GM12875 (cell line): Measurements from ENCODE around the gene PRKN.

Experiments used
- H3K4me3 ChIP-seq: one replicate; pipeline ENCODE4 v1.5.1; 2011; ENCODE audit warnings: low read depth, low read length, control low read depth
- TF ChIP-seq, protein P1 (sequence below): IDR thresholded peaks from 2 replicates; pipeline ENCODE4 v1.5.1; 2011; ENCODE audit warnings: low read depth, mild to moderate bottlenecking, control low read depth, inconsistent platforms, low read length, moderate library complexity, borderline replicate concordance; ENCODE audit not compliant: insufficient read depth

Gene PRKN

GRCh38 chr6:162187168-162187935, 540.2 kb downstream of the PRKN start:
- TF ChIP-seq, protein P1, sequence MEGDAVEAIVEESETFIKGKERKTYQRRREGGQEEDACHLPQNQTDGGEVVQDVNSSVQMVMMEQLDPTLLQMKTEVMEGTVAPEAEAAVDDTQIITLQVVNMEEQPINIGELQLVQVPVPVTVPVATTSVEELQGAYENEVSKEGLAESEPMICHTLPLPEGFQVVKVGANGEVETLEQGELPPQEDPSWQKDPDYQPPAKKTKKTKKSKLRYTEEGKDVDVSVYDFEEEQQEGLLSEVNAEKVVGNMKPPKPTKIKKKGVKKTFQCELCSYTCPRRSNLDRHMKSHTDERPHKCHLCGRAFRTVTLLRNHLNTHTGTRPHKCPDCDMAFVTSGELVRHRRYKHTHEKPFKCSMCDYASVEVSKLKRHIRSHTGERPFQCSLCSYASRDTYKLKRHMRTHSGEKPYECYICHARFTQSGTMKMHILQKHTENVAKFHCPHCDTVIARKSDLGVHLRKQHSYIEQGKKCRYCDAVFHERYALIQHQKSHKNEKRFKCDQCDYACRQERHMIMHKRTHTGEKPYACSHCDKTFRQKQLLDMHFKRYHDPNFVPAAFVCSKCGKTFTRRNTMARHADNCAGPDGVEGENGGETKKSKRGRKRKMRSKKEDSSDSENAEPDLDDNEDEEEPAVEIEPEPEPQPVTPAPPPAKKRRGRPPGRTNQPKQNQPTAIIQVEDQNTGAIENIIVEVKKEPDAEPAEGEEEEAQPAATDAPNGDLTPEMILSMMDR: no peak
- H3K4me3 ChIP-seq: no peak overlapping the region

- TF ChIP-seq, protein P1: no peak
- H3K4me3 ChIP-seq: no peak overlapping the region
Observed at GRCh38 chr6:162184465-162184864, 543.1 kb downstream of the PRKN start.

DNA sequence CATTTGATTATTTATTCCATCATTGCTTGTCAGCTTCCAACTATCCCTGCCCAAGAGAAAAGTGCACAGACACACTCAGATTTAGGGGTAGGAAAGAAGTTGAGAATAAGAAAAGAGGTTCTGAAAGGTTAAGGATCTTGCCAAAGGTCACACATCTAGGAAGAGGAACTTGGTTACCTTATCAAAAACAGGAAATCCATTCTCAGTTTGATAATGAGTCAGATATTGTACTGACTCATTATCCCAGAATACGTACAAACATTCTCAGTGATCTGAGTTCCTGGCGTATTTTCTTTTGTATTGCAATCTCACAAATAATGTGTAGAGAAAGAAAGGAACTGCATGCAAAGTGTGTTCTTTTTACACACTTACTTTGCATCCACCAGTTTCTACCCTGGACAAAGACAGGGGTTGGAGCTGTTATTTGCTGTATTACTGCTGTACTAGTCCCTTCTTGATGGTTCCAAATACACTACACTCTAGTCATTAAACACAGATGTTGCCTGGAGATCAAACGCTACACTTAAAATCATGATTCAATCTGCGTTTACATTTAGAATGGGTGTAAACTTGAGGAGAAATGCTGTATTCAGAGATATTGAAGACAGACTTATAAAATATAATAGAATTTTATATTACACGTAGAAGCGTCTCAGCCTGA, 545.7 kb downstream of the PRKN start:
- H3K4me3 ChIP-seq: no peak overlapping the region
- TF ChIP-seq, protein P1: no peak

DNA sequence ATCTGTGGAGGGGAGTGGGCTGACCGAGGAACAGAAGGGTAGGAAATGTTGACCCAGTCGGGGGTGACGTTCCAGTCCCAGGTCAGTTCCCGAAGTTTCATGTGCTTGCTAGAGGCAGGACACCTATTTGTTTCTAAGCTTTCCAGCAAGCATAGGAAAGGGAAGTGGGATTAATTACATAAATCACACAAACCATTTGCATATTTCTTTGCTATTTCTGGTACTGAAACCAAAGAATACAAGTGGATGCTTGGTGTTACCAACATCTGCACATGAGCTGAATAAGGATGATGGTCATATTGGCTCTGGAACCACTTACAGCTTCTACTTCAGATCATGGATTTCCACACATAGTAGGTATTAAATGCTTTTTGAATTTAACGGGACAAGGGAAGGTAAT, 546.5 kb downstream of the PRKN start:
- H3K4me3 ChIP-seq: no peak overlapping the region
- TF ChIP-seq, protein P1: no peak

- TF ChIP-seq, protein P1: no peak
- no peak overlapping the region for H3K4me3 ChIP-seq
Observed at GRCh38 chr6:162179196-162179951, 548.2 kb downstream of the PRKN start.

DNA sequence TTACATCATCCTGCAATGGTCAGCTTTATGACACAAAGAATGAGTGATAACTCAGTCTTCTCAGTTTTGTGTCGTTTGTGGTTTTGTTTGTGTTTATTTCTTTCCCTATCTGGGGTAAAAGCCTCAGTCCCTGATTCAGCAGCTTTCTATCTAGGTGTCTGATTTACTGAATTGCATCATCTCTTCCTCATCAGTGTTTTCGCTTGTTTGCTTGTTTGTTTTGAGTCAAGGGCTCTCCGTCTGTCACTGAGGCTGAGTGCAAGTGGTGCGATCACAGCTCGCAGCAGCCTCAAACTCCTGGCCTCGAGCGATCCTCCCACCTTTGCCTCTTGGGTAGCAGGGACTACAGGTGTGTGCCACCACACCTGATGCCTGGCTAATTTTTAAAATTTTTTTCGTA, 548.9 kb downstream of the PRKN start:
- H3K4me3 ChIP-seq: no peak overlapping the region
- TF ChIP-seq, protein P1: no peak
